Measurements from ENCODE around the gene ENO3.
A peak's percentile ranks its signal among the peaks of the same experiment; 100 is the strongest.

ENO3 gene

GRCh38 chr17:4937553-4937952 is 13.4 kb upstream of the ENO3 start:
- DNase-seq (ENCODE audit: low read depth) = no peak

- DNase-seq (ENCODE audit: low read depth) = no peak
Measured at GRCh38 chr17:4938069-4938491, 12.8 kb upstream of the ENO3 start.

- no peak for DNase-seq (ENCODE audit: low read depth)
Measured at GRCh38 chr17:4938688-4939545, 12.0 kb upstream of the ENO3 start.

- DNase-seq (ENCODE audit: low read depth) = no peak
Measured at GRCh38 chr17:4939546-4939795, 11.4 kb upstream of the ENO3 start.

GRCh38 chr17:4939796-4940554 is 10.9 kb upstream of the ENO3 start, which contains the start of the genes RNF167 and SLC25A11:
RNF167 (plus strand) TSS chr17:4940268; CDS start chr17:4940910, 642 bp downstream.
SLC25A11 (minus strand) TSS chr17:4940046; CDS start chr17:4939910, 136 bp downstream.
- peak; percentile 100 for DNase-seq (ENCODE audit: low read depth)

- DNase-seq (ENCODE audit: low read depth) = no peak
Measured at GRCh38 chr17:4940555-4941318, 10.2 kb upstream of the ENO3 start.

- no peak for DNase-seq (ENCODE audit: low read depth)
Measured at GRCh38 chr17:4941319-4941610, 9.7 kb upstream of the ENO3 start.

- DNase-seq (ENCODE audit: low read depth) = no peak
Measured at GRCh38 chr17:4942760-4943508, 8.0 kb upstream of the ENO3 start.

- DNase-seq (ENCODE audit: low read depth) = no peak
Measured at GRCh38 chr17:4944163-4944553, 6.8 kb upstream of the ENO3 start.

- no peak for DNase-seq (ENCODE audit: low read depth)
Measured at GRCh38 chr17:4944554-4945175, 6.3 kb upstream of the ENO3 start.

- DNase-seq (ENCODE audit: low read depth) = peak; percentile 86
Measured at GRCh38 chr17:4945176-4945943, 5.6 kb upstream of the ENO3 start.

- DNase-seq (ENCODE audit: low read depth) = no peak
Measured at GRCh38 chr17:4945944-4946280, 5.0 kb upstream of the ENO3 start.

- DNase-seq (ENCODE audit: low read depth) = no peak
Measured at GRCh38 chr17:4946312-4946976, 4.5 kb upstream of the ENO3 start.

GRCh38 chr17:4947010-4947410 is 3.9 kb upstream of the ENO3 start:
- DNase-seq (ENCODE audit: low read depth) = no peak

GRCh38 chr17:4947411-4948165 is 3.3 kb upstream of the ENO3 start:
- no peak for DNase-seq (ENCODE audit: low read depth)

GRCh38 chr17:4948166-4948930 is 2.6 kb upstream of the ENO3 start, which contains the start of gene PFN1:
PFN1 (minus strand) TSS chr17:4948530; CDS start chr17:4948394, 136 bp downstream.
- peak; percentile 88 for DNase-seq (ENCODE audit: low read depth)

GRCh38 chr17:4948931-4949320 is 2.0 kb upstream of the ENO3 start:
- peak; percentile 84 for DNase-seq (ENCODE audit: low read depth)

- no peak for DNase-seq (ENCODE audit: low read depth)
Measured at GRCh38 chr17:4949321-4950074, 1.4 kb upstream of the ENO3 start.

All from GM04504 (cell line).